Right lung (tissue), 5 donors: Measurements from ENCODE around the gene DNAI1. TPM values are rescaled to one million over a fixed set of nuclear protein-coding genes. Genes with fewer than 3 reads are reported as not detected.

Experiments used
- DNase-seq, 2 donors: peaks; one replicate each; pipeline ENCODE4 v3.0.0-alpha.2; 2013
- polyA plus RNA-seq, 5 donors: library from polyadenylated mRNA; unstranded; fragments of 120-200 nt; gene quantifications; one replicate each; pipeline versions ENCODE4 v1.2.1 to v1.2.3, GENCODE V29; 2013; ENCODE audit warnings: inconsistent platforms in 1 of 5, low replicate concordance in 1 of 5; ENCODE audit not compliant: insufficient read length in 5 of 5, insufficient read depth in 1 of 5

Gene DNAI1
- polyA plus RNA-seq, 5 donors = 1.4 to 10.9 (median 7.4) TPM

DNA sequence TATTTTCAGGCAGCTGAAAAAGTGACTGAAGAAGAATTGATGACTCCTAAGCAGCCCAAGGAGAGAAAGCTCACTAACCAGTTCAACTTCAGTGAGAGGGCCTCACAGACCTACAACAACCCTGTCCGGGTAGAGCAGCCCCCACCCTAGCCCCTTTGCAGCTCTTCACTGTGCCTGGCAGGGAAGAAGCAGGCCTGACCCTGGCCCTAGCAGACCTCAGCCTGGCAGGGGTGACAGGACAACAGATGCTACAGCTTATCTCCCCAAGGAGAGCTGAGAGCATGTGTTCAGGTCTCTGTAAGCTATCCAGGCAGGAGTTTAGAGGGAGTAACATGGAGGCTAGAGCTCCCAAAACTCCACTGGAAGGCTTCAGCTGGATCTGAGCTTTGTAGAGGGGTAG is 31.8 kb downstream of the DNAI1 start:
- no peak for DNase-seq

DNA sequence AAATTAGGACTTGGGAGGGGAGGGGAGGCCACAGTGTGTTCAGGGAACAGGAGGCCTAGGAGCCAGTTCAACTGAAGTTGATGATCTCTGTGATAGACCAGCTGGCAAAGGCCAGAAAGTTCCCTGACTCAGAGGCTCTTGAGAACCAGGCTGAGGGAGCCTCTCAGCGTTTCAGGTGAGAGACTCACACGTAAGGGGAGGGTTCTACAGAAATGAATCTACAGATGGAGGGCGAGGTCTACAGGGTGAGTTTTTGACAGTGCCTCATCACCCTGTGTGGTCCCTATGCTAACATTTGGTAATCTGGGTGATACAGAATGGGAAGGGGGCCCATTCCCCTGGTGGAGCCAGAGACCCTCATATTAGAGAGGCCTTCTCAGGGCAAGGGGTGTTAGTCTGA is 32.2 kb downstream of the DNAI1 start:
- DNase-seq = no peak

DNA sequence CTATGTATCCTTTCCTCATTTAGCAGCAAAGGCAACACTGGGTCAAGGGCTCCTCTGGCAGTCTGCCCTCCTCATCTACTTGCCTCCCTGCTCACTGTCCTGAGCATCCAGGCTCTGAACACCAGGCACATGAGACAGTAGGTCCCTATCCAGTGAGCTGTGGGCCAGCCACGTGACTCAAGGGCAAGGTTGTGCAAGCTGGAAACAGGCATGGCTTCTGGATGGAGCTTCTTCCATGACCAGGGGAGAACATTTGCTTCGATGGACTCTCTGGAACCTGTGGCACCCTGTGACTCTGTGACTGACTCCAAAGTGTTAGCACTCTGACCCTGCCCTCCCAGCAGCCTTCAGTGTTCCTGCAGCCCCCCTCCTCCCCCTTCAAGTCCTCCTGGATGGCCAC is 33.0 kb downstream of the DNAI1 start:
- DNase-seq = no peak

DNA sequence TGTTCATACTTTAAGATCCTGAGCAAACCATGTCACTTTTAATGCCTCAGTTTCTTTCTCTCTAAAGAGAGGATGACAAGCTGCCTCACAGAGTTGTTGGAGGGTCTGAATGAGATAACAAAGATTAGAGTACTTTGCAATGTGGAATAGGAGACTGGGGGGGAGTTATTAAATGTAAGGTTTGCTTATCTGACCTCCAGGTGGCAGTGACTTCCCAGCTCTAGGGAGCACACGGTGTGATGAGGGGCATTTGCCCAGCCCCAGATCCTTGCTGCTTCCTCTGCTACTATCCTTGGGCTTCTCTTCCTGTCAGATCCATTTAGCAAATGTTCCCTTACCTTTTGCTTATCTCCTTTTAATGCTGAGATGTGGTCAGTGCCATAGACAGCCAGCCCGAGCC is 33.4 kb downstream of the DNAI1 start:
- DNase-seq = no peak

DNA sequence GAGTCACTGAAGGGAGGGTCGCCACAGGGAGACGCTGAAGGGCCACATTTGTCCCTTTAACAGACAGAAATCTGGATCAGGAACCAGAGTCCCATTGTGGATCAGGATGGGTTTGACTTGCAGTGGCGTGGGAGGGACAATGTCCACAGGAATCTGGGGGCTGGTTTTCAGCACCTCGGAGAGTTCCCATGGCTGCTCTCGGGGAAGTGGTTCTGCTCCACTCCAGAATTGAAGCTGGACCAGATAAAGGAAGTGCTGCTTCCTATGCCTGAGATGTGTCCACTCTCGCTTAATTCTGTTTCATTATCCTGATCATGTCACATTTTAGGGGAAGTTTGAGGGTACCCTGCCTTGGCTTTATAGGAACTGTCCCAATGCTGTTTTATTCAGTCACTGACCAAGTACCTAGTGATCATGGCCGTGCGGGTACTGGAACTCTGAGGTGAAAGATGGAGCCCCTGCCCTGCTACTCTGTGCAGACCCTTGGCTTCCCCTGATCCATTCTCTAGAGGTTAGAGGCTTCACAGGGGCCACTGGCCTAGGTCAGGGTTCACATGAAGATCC is 35.4 kb downstream of the DNAI1 start:
- peak; percentile 31 to 45 for DNase-seq

DNA sequence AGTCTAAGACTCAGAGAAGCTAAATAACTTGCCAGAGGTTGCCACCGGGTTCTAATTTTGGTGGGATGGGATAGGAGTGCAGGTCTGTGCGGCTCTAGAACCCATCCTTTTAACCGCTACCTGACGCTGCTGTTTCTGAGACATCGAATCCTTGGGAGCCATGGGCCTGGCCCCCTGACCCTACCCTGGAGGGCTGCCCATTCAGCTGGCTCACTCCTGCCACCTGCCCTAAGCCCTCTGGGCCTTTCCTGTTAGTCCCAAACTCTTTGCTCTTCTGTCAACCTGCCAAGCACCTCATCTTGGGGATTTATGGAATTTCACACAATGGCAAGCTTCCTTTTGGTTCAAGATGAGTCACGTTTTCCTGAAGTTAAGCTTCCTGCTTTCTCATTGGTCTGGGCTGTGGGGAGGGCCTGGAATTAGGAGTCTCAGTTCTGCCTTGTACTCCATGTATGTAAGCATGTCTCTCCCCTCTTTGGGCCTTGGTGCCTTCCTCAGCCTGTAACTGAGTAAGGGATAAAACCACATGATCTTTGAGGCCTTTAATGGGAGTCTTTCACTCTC is 37.6 kb downstream of the DNAI1 start:
- no peak for DNase-seq

DNA sequence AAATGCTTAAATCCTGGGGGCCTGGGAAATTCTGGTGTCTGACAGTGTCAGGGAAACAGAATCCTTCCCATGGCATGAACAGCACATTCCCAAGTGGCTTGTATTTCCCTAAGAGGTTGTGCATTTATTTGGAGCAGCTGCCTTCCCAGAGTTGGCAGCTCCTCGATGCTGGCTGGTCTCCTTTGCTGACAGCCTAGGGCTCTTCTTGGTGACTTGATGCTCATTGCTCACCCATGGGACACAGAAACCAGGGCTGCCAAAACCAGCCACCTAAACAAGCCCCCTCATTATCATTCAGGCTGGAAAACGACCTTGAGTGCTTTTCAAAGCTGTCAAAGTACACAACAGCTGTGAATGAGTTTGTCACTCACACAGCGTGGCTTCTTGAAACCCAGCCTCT is 39.9 kb downstream of the DNAI1 start:
- no peak for DNase-seq

DNA sequence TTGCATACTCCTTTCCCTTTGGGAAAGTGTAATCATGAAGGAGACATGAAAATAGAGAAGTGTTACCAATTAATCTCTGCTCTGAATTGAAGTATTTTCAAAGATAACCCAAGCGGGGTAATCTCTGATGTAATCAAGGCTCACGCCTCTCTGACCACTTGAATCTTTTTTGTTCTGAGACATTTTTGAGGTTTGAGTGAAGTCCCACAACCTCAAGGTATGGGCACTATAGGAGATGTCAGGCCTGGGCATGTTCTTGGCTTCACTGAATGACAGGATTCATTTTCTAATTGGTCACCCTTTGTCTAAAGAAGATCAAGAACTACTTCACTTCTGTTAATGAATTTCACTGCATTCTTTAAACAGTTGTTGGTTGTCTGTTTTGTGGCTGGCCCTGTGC is 40.5 kb downstream of the DNAI1 start:
- DNase-seq = no peak

DNA sequence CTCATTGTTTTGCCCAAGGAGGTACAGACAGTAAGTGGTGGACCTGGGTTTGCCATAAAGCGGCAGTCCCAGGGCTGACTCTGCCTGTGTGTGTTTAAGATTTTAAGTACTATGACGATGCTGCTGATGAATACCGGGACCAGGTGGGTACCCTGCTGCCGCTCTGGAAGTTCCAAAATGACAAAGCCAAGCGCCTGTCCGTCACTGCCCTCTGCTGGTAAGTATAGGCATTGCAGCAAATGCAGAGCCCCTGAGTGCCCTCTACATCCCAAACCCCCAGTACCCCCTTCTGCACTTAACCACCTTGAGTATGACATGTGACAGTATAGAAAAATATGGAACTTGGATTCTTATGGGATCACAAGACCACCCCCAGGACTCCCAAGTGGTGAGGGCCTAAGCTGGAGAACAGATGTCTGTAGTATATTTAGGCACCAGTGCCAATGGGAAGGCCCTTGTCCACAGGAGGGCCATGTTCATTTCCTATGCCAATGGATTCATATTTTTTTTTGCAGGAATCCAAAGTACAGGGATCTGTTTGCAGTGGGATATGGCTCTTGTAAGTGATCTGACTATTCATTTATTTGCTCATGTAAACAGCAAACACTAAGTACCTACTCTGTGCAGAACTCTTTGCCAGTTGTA is 42.1 kb downstream of the DNAI1 start:
- DNase-seq = peak in 1 of 2 donors; percentile 36

DNA sequence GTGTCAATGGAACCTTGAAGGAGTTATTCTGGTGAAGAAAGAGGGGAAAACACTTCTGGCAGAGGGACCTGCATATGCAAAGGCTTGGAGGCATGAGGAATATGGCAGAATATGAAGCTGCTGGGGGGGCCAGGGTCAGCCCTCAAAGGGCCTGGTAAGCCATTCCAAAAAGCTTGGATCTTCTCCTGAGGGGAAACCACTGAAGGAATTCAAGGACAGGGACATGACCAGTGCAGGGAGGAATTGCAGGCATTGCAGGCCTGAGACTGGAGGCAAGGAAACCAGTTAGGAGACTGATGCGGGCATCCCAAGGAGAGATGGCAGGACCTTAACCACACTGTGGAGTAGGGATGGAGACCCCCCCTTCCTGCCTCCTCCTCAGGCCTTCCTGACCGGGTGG is 42.8 kb downstream of the DNAI1 start:
- DNase-seq = no peak

DNA sequence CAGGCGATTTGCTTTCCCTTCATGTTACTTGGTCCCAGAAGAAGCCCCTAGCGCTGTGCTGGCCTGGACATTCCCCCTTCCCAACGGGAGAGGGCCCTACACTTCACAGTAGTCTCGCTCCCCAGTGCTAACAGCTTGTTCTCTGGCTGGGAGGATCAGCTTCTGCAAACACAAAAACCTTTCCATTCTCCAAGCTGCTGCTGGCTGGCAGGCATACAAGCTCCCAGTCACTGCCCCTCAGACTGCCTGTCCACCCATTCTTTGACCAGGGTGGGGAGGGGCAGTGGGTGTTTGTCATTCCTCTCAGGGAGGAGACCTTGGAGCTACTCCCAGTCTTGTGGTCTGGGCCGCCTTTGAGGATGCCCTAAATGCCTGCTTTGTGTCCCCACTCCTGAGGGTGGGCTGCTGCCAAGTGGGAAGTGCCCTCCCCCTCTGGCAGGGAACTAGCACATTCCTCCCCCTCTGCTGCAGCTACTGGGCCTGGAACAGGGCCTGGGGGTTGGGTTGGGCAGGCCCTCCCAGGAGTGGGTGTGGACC is 43.4 kb downstream of the DNAI1 start:
- DNase-seq = peak; percentile 72 to 73

DNA sequence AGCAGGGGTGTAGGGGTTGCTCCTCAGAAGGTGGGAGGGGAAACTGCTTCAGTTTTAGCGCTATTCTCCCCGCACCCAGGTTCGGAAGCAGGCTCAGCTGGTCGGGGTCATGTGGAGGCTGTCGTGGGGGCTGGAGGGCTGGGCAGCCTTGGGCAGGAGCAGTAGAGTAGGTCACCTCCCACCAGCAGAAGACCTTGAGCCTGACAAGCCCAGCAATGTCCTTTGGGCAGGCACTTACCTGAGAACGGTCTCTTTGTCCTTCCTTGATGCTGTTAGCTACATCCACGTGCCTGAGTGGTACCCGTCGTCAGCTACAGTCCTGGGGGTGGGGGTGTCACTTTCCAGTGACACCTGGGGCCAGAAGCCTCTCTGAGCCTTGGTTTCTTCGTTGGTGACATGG is 43.9 kb downstream of the DNAI1 start:
- DNase-seq = no peak

DNA sequence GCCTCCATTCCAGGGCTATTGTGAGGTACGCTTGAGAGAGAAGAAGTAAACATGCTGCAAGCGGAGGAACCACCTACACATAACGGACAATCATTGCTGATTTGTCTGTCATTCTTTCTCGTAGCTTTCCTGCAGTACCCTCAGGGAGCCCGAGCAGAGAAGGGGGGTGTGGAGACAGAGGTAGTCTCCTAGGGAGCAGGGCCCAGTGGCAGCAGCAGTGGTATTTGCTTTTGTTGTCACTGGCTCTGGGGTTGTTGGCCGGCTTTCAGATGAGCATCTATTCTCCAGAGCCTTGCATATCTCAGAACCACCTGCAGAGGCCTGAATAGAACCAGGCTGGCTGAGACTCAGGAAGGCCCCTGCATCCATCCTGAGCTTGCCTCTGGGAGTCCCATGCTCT is 44.3 kb downstream of the DNAI1 start:
- no peak for DNase-seq

DNA sequence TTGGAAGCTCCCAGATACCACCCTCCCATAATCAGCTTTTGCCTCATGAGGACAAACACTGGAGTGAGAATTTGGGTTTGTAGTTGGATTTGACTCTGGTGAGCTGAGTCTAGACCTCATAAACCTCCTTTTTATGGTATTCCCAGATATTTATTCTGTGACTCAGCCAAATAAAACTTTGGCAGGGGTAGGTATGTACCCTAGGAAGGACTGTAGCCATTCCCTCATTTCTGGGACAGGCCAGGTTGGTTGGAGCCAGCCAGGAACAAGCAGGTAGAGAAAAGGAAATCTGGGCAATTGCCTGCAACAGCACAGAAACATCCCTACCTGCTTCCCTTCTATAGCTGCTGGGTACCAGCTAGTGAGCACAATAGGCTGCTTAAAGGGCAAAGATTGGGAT is 44.8 kb downstream of the DNAI1 start:
- no peak for DNase-seq

DNA sequence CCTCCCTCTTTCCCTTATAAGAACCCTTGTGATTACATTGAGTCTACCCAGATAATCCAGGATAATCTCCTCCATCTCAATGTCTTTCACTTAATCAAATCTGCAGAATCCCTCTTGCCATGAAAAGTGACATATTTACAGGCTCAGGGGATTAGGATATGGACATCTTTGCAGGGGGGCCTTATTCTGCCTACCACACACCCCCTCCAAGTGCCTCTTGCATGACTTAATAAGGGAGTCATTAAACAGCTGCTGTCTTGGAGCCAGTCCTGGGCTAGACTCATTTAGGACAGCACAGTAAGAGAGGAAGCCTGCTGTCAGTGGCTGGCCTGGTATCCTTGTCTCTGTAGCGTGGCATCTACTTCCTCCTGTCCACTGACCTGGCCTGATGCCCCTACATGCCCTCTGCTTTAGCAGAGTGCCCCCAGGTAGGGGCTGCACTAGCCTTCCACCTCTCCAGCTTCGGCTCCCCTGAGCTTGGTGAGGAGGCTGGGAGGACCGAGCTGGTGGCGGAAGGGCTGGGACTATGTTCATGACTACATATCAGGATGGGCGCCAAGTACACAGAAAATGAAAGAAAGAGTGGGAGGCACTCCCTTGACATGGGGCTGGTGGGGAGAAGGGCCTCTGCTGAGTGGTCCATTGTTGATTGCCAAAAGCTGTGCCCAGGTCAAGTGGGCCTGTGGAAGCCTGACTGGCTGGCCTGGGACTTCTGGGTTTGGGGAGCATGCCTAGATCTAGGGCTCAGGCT is 46.9 kb downstream of the DNAI1 start:
- no peak for DNase-seq

DNA sequence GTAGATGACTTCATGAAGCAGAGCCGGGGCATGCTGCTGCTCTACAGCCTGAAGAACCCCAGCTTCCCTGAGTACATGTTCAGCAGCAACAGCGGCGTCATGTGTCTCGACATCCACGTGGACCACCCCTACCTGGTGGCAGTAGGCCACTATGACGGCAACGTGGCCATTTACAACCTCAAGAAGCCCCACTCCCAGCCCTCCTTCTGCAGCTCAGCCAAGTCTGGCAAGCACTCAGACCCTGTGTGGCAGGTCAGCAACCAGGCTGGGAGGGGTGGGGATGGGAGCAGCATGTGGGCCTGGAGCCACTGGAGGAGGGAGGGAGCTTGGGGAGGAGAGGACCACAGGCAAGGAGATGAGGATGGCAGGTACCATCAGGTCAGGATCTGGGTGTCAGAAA is 48.0 kb downstream of the DNAI1 start:
- DNase-seq = no peak

DNA sequence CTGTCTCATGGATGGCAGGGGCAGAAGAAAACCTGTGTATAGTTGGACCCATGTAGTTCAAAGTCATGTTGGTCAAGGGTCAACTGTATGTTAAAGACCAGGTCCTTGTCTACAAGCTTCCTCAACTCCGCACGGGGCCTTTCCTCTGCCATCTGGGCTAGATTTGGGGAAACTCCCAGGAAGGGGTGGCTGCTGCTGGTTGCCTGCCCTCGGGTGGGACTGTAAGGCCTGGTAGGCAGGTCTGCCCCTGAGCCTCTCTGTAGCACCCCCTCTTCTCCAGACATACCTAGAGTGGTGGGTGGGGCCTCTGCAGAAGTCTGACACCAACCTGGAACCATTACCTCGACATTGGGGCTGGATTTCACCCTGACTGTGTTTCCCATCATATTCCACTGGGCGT is 49.0 kb downstream of the DNAI1 start:
- DNase-seq = no peak

DNA sequence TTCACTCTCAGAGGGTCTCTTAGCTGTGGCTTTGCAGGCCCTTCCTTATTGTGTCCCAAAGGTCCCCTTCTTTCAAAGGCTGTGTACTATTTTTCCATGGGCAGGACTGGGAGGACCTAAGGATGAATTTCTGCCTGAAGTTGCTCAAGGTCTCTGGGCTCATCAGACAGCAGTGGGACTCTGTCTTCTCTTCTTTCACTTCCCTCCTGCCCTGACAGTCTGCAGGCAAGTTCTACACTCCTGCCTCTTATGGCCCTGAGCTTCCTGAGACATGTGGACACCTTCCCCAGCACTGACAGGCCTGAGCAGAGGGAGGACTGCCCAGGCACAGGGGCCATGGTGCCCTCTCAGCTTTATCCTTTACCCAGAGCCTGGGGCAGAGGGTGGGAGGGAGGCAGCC is 49.4 kb downstream of the DNAI1 start:
- no peak for DNase-seq

DNA sequence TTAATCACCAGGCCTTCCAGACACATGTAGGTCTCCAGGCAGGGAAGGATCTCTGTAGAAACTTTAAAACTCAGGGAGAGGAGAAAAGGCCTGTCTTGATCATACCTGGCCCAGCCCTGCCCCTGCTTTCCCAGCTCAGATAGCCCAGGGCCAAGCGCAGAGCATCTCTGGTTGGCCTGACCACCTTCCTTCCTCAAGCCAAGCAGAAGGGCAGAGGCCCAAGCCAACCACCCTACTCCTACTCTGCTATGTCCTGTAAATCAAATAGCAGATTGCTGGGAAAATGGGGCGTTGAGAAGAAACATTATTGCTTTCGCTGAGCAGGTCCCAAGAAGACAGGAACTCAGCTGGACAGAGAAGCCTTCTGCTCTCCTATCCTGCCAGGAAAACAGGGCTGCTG is 49.9 kb downstream of the DNAI1 start:
- no peak for DNase-seq

DNA sequence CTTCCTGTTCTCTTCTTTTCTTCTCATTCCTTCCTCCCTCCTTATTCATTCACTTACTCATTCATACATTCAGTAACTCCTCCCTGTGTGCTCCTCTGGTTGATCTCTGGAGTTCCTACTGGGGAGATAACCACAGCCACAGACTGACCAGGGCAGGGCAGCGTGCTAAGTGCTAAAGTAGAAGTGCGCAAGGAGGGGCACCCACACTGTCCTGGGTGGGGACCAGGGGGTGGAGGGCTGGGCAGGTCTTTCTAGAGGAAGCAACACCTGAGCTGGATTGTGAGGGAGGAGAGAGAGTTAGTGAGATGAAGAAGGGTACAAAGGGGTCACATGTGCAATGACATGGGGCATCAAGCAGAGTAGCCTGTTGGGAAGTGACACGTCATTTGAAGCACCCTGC is 50.3 kb downstream of the DNAI1 start:
- DNase-seq = no peak

DNA sequence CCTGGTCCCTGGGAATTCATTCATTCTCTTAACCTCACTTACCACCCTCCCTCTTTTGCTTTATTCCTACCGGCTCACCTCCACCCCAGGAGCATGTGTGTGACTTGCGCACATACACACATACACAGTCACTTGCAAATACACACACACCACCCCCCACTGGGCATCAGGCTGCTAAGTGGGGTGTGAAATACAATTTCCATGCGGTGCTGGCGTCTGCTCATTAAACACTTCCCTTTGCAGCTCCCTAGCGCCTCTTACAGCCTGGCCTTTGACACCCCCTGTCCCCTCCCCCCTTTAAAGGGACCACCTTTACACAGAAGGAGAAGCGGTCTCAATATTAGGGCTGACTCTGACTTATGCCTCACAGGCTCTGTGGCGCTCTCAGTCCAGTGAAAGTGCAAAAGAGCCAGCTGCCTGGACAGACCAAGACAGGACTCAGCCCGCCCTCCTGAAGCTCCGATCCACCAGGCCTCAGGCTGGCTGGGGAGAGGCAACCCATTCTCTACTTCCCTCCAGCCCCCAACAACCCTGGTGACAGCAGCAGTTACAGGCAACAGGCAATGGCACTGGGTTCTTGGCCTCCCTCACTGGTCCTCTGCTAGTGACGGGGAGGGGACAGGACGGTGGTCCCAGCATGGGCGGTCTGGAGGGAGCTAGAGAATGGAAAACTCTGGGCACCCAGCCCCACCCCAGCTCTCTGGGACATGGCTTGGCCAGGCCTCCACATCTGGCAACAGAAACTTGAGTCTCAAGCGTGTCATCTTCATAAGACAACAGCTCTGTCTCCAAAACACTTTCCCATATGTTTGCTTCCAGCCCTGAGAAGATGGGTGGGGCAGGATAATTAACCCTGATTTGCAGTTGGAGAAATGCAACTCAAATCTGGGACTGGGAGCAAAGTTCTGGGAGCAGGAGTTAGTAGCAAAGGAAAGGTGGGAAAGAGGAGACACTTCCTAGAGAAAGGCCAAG is 52.2 kb downstream of the DNAI1 start:
- no peak for DNase-seq
